Measurements from ENCODE around the gene ADAMTS13.

The ADAMTS13 gene

DNA sequence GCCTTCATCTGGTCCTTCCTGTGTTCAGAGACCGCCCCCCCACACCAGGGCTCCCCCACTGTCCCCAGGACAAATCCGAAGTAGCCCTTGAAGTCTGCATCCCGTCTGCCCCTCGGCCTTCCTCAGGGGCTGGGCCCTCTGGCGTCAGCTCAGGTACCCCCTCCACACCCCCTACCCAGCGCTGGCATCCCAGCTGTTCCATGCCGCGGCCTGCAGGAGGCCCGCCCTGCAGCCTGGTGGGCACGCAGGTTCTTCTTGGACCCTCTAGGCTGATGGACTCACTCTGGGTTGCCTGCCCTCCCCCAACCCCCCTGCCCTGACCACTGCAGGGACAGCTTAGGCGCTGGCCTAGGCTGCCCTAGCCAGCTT is 50.1 kb downstream of the ADAMTS13 start:
- DNase-seq (ENCODE audit: low read depth, low spot score): no peak

DNA sequence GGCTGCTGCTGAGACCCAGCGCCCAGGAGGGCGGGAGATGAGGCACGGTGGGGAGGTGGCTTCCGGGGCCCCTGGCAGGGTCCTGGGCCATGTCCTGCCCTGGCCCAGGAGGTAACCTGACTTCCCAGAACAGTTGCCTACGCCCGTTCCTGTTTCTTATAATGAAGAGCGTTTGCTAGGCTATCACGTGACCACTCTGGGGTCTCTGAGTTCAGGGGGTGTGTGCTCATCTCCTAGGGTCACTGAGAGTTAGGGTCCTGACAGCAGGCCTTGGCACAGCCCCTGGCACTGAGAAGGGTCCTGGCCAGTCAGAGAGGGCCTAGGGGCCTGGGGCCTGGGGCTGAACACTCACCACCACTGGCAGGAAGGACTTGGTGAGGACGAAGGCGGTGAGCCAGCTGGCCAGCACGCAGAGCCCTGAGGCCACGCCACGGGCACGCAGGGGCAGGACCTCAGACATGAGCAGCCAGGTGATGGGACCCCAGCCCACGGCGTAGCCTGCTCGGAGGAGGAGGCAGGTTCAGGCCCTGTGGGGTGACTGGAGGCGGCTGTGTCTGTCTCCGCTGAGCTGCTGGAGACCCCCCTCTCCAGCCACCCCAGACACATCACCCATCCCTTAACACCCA is 50.7 kb downstream of the ADAMTS13 start:
- no peak for DNase-seq (ENCODE audit: low read depth, low spot score)

DNA sequence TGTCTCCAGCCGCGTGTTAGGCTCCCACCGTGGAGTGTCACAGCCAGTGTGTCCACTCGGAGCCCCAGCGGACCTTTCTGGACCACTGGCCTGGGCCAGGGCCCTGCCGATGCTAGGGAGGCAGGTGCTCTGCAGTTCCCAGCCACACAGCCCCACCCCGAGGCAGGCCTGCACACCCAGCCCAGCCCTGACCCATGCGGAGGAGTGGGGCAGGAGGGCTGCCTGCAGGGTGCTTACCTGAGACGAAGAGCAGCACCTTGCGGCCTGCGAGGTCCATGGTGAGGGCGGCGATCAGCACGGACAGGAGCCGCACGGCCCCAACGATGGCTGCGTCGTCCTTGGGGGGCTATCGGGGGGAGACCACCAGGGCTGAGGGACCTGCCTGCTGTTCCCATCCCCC is 51.6 kb downstream of the ADAMTS13 start:
- no peak for DNase-seq (ENCODE audit: low read depth, low spot score)

DNA sequence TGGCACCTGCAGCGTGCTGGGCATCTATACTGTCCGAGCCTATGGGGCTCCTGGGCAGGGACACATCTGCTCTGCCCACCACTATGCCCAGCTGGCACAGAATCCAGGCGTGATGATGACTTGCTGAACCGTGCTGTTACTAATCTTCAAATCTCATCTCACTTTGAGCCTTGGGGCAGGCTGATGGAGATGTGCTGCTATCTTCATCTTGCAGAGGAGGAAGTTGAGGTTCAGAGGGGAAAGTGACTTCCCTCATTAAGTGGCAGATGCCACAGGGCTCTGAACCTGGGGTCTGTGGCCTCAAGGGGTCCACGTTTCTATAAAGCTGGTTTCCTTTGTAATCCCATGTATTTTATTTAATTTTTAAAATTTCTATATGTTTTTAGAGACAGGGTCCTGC is 52.0 kb downstream of the ADAMTS13 start:
- DNase-seq (ENCODE audit: low read depth, low spot score): no peak

DNA sequence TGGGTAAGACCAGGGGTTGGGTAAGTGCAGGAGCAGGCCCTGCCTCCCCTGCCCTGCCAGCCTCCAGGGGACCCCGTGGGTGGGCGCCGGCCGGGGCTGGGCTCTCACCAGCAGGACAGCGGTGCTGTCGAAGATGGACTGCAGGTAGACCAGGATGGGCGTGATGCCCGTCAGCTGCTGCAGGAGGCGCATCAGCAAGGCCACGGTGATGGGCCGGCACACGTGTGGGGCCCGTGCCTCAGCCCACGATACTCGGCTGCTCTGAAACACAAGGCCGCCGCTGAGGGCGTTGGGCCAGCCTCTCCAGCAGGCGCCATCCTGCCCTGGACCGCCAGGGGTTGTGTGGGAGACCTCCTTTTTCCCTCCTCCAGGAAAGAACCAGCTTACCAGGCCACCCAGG is 52.7 kb downstream of the ADAMTS13 start:
- no peak for DNase-seq (ENCODE audit: low read depth, low spot score)

DNA sequence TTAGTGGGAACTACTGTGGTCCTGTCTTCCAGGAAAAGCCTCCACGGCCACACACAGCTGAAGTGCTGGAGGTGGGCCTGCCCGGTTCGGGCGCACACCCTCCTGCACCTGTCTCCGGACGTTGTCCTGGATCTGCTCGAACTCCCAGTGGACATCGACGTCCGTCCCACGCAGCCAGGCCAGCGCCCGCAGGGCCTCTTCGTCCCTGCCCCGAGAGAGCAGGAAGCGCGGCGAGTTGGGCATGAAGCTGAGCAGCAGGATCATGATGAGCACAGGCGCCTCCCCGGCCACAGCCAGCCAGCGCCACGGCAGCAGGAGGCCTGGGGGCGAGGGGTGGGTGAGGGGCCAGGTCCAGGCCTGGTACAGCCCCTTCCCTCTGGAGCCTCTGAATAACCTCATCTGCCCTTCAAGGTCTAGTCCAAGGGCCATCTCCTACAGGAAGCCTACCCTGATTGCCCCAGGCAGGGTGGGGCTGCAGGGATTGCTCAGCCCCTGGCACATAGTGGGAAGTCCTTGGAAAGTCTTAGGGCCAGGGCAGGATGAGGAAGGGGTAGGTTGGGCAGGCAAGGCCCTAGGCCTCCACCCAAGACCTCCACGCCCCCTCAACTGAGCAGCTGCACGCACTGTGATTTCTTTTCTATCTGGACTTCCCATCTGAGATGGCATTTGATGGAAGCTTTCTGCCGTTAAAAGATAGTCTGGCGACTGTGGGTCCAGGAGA is 53.3 kb downstream of the ADAMTS13 start:
- no peak for DNase-seq (ENCODE audit: low read depth, low spot score)

DNA sequence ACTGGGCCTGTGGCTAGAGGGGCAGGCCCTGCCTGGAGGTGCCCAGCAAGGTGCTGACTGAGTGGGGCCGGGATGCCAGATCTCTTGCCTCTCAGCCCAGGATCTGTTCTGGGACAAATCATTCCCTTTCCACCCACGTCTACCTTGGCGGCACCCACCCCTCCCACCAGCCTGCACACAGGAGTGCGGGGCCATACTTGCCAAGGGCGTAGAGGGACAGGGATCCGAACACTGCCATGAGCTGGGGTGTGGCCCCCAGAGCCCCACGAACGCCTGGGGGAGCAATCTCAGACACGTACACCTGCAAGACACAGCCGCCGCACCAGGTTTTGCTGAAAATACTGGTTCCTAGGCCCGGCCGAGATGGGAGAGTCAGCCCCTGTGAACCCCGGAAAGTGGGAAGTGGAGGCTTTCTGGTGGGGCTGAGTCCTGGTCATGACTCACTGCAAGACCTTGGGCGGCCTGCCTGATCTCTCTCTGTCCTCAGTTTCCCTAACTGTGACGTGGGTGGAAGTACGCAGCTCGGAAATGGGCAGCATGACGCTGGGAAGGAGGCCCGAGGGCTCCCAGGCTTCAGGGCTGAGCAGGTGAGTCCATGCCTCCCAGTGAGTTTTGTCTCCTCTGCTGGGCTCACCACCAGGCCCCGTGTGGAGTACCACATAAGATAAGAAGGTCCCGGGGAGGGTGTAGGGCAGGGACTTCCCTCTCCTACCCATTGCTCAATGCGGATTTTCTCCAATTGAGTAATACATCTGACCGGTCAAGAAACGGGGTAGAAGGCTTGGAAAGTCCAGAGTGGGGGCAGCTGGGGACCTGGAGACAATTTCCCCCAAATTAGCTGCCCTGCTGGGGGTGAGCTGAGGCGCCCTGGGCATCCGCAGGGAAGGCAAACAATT is 54.1 kb downstream of the ADAMTS13 start:
- DNase-seq (ENCODE audit: low read depth, low spot score): no peak

DNA sequence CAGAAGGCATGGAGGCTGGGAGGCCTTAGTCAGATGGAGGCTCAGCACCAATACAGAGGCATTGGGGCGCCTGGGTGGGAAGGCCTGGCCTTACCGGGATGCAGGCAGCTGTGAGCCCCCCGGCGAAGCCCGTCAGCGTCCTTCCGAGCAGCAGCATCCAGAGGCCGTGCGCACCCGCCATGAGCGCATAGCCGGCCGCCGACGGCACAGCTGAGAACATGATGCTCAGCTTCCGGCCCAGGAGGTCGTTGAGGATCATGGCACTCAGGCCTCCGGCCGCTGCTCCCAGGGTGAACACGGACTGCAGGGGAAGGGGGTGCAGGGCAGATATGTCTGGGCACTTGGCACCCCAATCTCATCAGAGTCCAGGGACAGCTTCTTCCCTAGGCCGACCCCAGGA is 54.8 kb downstream of the ADAMTS13 start:
- no peak for DNase-seq (ENCODE audit: low read depth, low spot score)

DNA sequence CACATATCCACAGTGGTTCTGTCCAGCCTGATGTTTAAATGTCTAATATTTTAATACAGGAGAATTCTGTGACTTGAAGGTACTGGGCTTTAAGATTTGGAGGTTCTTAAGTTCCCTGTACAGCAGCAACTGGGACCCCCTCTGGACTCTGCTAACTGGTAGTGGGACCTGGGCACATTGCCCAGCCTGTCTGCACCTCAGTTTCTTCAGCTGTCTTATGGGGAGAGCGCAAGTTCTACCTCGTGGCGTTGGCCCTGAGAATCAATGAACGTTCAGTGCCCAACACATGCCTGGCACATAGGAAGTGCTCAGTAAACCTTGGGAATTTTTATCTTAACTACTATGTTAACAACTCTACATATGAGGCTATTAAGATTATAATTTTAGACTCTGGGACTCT is 55.3 kb downstream of the ADAMTS13 start:
- DNase-seq (ENCODE audit: low read depth, low spot score): no peak

DNA sequence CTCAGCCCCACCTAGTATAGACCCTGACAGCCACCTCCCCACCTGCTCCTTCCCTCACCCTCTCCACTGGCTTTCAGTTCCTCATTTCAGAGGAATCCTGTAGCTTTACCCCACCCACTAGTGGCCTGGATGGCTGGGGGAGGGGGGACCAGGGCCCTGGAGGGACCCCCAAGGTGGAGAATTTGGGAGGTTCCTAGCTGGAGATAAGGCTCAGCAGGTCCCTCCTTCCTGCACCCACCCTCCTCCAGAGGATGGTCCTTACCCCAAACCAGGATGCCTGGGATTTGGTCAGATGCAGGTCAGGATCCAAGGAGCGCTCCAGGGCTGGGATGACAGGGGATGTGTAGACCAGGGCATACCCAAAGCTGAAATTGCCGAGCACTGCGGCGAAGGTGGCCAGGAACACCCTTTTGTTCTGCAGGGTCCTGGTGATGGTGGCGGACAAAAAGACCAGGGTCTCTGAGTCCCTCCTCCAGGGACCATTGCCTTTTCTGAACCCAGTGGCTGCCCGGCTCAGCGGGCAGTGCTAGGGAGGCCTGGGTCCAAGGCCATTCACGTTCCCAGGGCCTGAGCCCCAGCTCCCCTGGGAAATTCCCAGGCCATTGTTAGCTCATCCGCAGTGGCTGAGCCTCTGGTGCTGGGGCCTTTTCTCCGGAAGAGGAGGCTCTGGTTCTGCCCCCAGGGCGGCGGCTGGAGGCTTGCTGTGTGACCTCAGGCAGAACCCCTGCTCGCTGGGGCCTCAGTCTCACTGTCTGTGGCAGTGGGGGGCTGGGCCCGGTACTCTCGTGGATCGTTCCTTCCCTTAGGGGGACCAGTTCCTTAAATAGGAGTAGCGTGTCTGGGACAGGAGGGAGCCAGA is 56.1 kb downstream of the ADAMTS13 start:
- DNase-seq (ENCODE audit: low read depth, low spot score): no peak

DNA sequence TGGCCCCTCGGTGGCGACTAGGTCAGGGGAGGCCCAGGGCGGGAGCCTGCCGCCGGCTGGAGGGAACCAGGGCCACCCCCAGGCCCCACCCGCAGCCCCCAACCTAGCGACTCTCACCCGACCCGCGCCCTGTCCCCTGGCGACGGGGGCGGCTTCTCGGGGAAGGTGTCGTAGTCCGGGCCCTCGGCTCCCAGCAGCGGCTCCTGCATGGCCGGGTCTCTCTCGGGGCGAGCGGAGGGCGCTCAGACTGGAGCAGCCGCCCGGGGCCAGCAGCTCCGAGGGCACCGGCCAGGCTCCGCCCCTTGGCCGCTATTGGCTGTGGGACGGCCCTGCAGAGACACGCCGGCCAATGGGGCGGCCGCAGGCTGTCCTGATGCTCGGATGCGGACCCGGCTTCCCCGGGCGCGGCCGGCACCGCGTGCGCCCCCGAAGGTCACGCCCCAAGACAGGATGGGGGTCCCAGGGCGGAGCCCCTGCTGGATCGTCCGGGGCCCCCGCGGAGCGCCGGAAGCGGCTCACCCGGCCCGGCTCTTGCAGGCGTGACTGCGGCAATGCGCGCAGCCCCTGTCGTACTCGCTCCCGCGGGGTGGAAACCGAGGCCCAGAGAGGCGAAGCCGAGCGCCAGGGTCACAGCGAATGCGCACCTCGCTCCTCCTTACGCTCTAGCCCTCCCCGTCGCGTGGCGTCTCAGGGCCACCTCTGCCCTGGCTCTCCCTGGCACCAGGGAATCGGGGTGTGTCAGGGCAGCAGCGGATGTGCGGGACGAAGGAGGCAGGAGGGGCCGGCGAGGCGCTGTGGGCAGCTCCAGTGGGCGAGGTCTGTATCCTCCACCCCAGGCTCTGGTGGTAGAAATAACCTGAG is 56.9 kb downstream of the ADAMTS13 start, which contains the start of gene SLC2A6:
TSS of gene SLC2A6 (minus strand) at position 249 of the 861 bp plus-strand sequence. CDS start at position 209, 40 bp downstream.
- peak; percentile 13 for DNase-seq (ENCODE audit: low read depth, low spot score)

DNA sequence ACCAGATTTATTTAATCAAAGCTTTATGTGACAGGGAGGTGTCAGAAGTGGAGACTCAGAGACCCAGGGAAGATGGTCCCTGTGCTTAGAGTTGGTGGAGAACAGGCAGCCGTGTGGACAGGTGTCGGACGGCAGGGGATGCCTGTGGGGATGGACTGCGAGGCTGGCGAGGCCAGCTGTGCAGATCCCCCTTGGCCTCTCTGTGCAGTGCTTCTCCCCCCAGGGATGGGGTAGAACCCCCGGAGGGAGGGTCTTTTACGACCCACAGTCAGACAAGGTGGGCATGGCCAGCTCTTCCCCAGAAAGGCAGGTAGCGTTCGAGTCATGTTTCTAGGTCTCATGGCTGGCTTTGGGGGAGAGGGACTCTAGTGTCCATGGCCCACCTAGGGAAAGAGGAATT is 61.4 kb downstream of the ADAMTS13 start:
- DNase-seq (ENCODE audit: low read depth, low spot score): no peak

DNA sequence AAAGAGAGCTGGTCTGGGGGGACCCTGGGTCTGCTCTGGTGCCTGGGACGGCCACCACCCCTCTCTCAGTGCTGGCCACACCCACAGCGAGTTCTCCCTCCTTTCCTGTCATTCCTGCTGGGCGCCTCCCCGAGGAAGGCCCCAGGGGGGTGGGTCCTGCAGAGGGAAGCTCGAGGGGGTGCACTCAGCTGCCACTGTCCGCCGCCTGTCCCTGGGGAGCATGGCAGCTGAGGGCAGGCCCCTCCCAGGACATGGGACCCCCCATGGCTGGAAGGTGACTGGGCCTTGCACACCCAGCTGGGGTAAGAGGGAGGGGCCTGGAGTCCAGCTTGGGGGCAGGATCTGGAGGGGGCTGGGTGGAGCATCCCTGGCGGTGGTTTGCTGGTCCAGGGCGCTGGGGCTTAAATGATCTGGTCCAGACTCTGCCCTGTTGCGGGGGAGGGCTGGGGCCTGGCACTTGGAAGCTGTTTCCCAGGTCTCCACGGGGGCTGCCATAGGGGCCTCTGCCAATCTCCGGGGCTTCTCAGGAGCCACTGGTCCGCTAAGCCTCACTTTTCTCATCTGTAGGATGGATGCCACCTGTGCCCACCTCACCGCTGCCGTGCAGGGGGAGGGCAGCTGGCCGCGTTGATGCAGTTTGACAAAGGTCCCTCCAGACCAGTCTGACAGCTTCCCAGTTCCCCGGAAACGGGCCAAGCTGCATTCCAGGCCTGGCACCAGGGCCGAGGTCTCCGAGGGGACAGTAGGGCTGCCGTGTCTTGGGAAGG is 62.7 kb downstream of the ADAMTS13 start:
- no peak for DNase-seq (ENCODE audit: low read depth, low spot score)

DNA sequence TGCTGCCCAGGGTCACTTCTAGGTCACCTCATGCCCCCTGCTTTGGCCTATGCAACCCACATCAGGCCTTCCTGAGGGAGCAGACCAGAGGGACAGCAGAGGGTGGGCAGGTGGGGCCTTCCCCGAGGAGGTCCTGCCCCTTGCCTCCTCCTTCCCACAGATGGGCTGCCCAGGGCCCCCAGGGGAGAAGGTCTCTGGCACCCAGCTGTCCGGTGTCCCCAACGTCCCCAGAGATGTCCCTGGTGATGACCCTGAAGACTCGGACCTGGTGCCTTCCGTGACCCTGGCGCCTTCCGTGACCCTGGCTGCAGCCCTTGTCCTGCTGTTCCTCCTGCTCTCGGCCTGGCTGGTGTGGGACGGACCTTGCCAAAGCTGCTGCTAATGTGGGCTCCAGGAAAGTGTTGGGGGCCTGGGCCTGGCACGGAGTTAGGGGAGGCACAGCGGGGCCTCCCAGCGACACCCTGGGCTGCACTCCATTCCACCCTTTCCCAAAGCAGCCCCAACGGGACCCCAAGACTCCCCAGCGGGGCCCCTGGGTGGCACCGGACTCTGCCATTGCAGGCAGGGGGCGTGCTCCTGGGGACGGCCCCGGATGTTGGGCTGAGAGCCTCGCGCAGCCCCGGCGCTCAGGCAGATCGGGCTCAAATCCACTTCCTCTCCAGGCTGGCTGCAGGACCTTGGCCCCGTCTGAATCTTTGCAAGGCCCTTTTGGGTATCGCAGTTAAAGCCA is 63.5 kb downstream of the ADAMTS13 start:
- DNase-seq (ENCODE audit: low read depth, low spot score): no peak

DNA sequence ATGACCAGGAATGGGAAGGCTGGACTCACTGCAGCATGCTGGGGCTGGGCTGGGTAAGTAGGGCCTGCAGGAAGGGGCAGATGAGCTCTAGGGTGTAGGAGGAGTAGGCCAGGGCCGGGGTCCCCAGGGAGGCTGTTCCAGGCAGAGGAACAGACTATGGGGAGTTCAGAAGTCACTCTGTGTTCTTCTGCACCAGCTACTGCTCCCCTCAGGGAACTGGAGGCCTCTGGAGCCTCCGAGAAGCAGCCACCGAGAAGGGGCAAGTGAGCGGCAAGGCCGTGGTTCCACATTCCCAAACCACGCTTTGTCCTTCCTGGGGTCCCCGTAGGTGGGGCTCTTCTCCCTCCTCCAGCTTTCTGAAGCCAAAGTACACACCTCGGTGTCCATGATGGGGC is 65.2 kb downstream of the ADAMTS13 start:
- no peak for DNase-seq (ENCODE audit: low read depth, low spot score)

DNA sequence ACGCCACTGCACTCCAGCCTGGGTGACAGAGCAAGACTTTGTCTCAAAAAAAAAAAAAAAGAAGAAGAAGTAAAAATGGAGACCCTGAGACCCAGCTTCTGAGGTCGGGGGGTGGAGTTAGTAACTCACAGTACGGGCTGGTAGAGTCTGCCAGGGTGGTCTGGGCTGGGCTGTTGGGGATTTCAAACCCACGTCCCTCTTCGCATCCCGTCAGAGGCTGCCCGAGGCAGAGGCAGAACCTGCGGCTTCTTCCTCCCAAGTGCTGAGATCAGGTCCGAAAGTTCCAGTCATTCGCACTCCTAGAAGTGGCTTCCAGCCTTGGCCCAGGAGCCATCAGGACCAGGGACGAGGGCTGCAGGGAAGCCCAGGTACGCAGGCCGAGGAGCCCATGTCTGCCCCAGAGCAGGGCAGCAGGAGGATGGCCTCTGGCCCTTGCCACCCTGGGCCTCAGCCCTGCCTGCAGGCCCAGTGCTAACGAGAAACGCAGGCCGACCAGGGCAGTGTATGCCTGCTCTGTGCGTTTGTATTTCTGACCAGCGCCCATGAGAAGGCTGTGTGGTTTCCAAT is 66.6 kb downstream of the ADAMTS13 start:
- no peak for DNase-seq (ENCODE audit: low read depth, low spot score)

DNA sequence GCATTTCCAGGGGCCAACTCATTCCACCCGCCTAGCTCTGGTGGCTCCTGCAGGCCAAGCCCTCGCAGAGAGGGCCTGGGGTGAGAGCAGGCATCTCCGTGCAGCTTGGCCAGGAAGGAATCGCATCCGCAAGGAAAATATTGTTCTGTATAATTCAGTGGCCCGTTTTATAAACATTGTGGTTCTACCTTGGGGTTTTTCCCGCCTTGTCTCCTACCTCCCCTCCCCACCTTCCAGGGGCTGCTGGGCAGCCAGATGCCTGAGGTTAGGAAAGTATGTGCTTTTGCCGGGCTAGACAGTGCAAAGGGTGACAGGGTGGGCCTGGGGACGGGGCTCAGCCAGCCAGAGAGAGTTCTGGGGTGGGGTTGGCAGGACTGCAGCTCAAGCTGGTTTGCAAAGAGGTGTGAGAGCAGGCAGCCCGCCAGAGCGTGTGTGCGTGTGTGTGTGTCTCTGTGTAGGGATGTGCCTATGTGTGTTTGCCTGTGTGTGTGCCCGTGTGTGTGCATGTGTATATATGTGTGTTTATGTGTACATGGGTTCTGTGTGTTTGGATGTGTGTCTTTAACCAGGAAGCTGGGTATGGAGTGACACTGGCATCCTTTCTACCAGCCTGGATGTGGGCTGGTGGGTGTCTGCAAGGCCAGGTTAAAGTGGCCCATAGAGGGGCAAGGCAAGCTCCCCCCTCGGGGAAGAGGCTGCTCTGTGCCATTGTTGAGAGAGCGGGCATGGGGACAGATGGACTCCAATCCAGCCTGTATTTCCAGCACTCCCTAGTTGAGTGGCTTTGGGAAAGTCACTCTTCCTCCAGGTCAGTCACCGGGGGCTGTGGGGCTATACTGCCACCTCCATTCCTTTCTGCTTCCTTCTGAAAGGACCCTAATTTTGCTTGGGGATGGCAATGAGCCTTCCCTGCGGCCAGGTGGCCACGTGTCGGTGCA is 67.4 kb downstream of the ADAMTS13 start:
- DNase-seq (ENCODE audit: low read depth, low spot score): no peak

DNA sequence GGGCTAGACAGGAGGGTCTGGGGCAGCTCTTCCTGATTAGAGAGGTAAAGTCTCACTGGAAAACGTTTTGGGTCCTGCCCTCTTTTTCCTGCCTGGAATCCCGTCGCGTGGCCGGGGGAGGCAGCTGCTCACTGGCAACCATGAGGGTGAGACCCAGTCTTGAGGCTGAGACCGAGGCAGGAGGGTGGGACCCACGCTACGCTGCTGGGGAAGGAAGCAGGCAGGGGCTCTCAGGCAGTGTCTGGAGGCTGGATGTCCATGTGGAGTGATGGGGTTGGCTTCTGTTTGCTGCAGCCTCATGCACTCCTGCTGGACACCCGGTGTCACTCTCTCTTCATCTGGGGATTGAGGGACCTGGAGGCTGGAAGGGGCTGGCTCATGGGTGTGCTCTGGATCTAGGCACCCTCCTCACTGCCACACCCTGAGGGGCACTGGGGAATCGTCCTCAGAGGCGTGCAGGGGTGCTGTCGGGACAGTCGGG is 68.1 kb downstream of the ADAMTS13 start:
- no peak for DNase-seq (ENCODE audit: low read depth, low spot score)
